Measurements from ENCODE around the gene PRKAG2.
"Not testable (repeated sequence)": the region's sequence is repeated elsewhere in the genome, so short reads cannot be mapped to it uniquely, and the experiment has no call there.

The PRKAG2 gene

DNA sequence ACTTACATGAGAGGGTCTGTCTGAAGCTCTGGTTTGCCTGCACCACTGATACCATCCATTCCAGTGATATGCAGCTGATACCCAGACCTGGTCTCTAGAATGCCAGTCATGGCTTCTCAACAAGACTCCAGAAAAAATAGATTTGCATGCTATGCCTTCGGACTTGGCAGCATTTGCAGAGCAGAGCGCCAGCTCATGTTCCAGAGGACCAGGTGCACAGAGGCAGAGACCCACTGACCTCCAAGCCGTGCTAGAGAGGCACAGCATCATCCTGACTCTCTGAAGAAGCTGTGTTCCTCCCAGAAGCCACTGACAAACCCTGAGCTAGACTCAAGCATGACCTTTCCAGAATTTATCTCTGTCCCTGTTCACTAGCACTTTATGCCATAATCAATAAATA, 6.9 kb upstream of the PRKAG2 start:
- DNase-seq: no peak

DNA sequence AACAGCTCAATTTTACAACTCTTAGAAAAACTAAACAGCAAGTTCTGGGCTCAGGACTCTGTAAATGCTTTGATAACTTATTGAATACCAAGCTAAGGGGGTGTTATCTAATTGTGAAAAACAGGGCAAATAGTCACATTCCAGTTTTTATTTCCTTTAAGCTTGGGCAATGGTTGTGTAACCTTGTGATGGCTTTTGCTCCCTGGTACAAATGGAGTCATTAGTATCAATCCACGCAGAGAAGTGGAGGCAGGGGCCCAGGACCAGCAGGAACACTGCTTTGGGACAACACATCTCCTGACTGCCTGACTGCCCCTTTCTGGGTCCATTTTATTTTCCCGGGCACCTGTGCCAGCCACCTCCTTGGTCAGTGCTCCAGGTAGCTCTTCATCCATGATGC, 5.8 kb upstream of the PRKAG2 start:
- DNase-seq: no peak

DNA sequence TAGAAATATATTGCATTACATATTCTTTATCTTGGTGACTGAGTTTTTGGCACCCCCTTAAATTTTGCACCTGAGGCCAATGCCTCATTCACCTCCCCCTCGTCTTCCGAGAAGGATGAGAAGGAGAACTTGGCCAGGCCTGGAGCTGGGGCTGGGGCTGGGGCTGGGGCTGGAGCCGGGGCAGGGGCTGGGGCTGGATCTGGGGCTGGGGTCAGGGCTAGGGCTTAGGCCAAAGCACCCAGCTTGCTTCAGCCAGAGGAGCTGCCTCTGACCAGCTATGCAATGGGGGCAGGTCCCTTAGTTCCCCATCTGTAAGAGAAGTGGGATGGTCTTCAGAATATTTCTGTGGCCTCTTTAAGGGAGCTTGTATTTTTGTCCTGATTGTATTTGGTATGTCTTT, 3.8 kb upstream of the PRKAG2 start:
- DNase-seq: no peak

DNA sequence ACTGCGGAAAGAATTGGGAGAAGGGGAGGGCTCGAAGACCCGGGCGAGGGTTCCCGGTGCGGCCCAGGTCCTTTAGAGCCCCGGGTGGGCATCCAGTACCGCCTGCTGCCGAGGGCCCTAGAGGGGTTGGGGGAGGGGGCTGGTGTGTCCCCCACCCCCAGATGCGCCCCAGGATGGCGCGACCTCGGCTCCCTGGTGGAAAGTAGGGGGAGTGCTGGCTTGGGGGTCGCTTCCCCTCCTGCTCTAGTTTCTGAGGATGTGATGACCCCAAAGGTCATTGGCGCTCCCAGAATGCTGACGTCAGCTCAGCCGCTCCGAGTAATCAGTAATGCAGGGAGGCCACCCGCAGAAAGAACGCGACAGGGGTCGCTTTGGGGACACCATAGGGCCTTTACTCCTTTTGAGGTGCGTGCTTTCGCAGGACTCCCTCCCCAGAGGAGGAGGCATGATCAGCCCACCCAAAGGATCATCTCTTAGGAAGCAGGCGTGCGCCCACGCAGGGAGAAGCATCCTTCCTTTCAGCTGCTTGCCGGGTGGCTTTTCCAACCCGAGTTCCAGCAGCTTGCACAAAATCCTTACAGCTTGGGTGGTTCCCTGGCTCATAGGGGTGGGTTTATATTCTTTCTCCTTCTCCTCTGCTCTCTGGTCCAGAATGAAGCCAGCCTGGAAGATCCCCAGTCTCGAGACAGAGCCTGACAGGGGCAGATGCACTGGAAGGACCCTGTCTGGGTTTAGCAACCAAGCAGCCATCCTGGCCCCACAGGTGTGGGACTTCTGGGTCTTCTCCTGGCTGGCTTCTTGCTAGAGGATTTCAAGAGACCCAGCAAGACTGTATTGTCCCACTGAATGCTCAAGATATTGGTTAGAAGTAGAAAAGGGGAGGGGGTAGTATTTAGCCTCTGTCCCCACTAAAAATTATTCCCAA, 1.3 kb upstream of the PRKAG2 start:
- no peak for DNase-seq

DNA sequence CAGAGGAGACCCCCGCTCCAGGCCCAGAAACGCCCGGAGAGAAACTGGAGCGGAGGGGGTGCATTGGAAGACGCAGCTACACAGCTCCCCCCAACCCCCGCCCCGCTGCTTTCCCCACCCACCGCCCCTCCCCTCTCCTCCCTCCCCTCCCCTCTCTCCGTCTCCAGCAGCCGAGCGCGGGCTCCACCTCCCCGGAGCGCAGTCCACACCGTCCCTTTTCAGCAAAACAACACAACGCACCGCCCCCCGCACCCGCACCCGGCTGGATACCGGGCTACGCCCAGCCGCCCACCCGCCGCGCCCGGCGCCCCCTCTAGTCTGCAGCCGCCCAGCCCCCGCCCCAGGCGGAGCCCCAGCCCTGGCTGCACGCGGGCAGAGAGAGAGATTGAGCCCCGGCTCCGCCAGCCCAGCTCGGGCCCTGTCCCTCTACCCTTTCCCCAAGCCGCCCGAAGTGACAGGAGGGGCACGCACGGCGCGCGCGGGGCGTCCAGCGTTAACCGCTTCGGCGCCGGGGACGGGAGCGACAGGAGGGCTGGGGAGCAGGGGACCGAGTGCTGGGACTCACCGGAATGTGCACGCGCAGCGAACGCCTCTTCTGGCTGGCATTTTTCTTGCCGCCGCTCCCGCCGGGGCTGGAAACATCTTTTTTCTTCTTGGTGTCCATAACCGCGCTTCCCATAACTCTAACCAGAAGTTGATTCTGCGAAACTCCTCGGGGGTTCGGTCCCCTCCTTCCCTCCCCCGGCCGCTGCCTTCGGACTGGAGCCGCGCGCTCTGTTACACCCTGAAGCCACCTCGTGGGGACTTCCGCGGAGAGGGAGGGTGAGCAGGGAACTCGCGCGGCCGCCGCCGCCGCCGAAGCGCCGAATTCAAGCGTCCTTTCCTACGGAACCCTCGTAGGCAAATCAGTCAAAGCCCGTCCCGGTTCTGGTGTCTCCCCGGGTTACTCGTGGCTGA, 695 bp downstream of the PRKAG2 start:
- peak; percentile 70 for DNase-seq

DNA sequence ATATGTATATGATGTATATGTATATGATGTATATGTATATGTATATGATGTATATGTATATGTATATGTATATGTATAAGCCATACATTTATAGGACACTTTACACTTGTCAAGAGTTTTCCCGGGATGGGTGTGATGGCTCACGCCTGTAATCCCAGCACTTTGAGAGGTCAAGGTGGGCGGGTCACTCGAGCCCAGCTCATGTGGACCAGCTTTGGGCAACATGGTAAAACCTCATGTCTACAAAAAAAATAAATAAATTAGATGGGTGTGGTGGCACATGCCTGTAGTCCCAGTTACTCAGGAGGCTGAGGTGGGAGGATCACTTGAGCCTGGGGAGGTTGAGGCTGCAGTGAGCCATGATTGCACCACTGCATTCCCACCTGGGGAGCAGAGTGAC, 2.4 kb downstream of the PRKAG2 start:
- not testable (repeated sequence) for DNase-seq

DNA sequence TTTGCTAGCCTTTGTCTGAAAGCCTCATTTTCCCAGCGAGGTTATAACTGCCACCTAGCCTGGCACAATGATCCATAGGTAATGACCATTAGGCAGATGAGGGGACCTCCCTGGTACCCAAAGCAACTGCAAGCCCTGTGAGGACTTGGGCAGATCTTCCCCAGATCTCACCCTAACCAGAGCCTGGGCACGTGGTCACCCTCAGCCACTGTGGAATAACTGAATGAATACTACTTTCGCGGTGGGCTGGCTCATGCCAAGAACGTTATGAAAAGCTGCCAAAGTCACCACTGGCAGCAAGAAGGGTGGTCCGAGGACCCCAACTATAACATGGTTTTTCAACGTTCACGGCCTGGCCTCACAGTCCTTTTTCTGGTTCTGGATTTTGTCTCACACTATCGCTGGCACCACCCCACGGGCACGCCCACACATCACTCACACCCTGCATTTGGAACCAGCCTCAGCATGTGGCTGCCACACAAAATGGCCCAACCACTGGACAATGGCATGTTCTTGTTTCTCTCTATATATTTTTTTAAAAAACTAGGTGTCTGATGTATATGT, 3.4 kb downstream of the PRKAG2 start:
- DNase-seq: no peak

DNA sequence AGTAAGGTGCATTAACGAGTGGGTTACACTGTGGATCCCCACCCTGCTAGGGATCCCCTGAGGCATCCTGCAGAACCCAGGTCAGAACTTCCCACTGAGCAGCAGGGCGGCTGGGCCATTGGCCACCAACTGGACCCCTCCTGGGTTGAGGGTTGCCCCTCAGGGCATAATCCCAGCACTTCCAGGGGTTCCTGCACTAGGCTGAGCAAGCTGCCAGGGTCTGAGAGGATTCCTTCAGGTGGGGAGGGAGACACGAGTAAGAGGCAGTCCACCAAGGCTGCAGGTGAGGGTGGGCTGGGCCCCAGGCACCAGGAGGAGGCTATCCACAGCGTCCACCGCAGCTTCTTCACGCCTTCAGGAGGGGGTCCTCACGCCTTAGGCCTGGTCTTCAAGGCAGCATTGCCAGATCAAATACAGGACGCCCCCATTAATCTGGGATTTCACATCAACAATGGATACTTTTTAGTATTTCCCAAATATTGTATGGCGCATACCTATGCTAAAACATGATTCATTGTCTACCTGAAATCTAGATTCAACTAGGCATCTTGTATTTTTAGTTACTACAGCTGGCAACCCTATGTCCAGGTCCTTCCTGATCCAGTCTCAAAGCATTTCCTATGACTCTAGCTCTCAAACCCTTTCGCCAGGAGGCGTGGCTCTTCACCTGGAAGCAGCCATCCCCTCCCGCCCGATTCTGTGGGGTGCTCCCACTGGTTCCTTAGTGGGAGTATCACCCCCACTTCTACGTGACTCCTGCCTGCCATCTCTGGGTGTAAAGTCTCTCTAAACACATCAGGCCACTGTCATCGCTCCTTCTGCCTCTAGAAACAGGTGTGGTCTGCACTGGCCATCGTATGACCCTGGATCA, 4.1 kb downstream of the PRKAG2 start:
- DNase-seq: no peak

DNA sequence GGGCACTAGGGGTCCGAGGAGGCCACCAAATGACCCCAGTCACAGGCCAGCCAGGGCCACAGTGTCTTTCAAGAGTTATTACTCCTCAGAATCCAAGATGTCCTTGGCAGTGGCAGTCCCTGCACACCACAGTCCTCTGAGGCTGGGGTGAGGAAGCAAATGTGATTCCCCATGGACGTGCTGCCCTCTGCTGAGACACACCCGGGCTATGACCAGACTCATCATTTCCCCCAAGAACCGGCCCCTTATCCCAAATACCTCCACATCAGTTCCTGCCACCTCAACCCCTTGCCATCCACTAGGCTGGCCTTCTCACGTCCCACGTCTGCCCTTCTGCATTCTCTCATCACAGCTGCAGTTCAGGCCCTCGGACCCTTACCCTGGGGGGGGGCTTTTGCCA, 5.0 kb downstream of the PRKAG2 start:
- no peak for DNase-seq

DNA sequence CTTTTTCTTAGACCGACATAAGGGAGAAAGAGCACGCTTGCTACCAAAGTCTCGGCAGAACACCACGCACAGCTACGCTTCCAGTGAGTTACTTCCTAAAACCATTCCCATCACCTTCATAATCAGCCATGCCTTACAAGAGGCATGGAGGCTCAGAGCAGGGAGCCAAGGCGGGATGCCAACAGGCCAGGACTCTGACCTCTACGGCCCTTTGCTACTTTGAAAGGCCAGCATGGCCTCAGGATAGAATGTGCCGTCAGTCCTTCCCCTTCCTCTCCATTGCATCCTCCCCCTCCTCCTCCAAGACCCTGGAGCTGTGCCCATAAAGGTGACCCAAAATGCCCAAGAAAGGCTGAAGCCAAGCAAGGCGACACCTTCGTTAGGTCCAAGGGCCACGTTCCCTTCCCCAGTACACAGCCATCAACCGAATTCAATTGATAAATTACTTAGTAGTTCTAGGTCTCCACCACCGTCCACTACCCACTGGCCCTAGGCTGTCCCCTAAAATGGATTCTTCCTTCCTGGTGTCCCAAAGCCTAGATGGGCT, 5.7 kb downstream of the PRKAG2 start:
- no peak for DNase-seq

DNA sequence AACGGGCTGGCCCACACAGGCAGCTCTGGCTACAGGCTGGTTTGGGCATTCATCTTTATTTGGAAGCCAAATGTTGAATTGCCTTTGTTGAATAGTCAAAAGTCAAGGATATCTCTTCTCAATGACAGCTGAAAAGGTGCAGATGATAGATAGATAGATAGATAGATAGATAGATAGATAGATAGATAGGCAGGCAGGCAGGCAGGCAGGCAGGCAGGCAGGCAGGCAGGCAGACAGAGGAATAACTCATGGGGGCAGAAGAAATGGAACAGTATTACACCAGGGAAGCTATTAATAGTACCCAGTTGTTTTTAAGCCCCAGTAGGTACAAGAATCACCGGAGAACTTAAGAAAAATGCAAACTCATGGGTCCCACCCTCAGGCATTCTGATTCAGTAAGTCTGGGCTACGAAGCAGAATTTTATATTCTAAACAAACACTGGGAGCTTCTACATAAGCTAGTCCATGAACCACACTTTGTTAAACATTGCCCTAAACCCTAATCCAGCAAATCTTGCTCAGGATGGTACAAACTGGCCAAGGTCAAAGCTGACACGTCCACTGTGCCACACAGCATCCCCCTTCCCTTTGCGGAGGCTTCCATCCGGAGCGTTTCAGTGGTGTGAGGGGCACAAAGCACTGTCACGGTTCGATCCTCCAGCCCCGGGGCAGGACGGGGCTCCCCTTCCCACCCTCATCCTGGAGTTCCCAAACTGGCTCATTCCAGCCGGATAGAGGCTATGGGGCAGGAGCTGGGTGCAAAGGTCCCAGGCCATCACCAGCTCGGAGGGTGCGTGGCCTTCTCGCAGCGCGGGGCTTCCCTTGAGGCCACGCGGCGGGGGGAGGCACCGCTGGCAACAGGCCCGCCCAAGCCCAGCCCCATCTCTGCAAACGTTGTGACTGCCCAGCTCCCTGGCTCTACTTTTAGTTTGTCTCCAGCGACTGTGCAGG, 6.7 kb downstream of the PRKAG2 start:
- no peak for DNase-seq

DNA sequence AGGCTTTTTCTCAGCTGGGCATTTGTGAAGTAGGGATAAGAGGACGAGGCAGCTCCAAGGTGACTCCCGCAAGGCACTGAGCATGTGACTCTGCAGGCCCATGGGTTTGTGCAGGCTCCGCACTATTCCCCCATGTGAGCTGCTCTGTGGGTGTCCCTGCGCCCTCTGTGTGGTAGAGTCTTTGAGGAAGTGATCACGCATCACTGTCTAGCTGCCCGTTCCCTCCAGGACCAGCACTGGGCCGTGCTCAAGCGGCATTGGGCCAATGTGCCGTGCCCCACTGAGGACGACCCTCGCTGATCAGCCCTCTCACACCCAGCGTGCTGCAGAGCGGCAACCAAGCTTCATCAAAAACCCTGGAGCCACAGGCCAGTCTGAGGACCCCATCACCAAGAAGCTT, 7.5 kb downstream of the PRKAG2 start:
- DNase-seq: no peak

DNA sequence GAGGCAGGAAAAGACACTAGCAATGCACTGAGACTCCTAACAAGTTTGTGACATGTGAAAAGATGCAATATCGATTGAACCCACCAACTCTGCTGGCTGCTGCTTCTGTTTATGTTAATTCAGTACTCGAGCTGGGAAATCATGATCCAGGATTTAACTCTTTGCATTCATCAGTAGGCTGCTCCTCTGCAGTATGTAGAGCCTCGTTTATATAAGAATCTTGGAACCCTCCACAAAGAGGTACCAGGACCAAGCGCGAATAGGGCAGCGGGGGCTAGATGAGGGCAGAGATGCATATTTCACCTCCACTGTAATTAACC, 7.8 kb downstream of the PRKAG2 start:
- no peak for DNase-seq

DNA sequence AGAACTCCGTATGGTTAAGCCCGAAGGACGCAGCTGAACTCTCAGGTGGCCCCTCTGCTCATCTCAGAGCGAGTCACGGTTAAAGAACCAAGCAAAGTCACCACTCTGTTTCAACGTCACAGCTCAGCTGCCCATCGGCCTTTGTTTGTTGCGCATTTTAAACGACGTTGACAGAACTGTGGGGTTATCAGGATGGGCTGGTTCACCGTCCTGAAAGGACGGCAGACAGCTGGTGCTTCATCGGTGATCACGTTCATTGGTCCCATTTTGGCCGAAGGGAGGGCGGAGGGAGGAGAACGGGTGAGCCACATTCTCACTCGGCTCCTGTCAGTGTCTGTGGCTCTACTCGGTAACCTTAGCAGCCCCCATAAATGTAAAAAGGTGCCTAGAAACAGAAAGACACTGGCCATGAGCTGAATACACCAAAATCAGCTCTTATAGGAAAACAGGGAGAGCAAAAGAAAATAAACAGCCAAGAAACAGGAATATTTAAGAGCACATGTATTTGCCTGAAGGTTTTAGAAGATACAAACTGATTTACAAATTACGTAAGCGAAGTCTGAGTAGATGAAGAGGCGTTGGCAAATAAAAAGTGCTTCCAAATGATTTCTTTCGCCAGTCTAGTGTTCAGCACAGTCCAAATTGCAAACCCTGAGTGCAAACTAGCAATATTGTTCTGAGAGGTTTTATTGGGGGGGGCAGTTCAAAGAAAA, 8.4 kb downstream of the PRKAG2 start:
- DNase-seq: peak; percentile 14

DNA sequence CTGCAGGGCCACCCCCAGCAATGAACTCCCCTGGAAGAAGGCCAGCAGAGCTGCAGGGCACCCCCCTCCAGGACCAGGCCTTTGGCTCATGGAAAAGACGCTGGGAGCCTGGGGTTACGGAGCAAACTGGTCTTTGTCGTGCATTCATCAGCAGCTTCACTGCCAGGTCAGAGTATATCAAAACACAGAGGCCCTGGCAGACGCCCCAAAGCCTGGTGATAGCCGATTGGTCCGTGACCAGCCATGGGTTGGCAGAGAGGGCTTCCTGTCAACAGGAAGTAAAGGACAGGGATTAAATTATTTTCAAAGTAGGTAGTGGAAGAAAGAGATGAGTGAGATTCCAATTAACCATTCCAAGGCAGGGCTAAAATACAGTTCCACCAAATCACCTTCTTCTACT, 9.0 kb downstream of the PRKAG2 start:
- no peak for DNase-seq

DNA sequence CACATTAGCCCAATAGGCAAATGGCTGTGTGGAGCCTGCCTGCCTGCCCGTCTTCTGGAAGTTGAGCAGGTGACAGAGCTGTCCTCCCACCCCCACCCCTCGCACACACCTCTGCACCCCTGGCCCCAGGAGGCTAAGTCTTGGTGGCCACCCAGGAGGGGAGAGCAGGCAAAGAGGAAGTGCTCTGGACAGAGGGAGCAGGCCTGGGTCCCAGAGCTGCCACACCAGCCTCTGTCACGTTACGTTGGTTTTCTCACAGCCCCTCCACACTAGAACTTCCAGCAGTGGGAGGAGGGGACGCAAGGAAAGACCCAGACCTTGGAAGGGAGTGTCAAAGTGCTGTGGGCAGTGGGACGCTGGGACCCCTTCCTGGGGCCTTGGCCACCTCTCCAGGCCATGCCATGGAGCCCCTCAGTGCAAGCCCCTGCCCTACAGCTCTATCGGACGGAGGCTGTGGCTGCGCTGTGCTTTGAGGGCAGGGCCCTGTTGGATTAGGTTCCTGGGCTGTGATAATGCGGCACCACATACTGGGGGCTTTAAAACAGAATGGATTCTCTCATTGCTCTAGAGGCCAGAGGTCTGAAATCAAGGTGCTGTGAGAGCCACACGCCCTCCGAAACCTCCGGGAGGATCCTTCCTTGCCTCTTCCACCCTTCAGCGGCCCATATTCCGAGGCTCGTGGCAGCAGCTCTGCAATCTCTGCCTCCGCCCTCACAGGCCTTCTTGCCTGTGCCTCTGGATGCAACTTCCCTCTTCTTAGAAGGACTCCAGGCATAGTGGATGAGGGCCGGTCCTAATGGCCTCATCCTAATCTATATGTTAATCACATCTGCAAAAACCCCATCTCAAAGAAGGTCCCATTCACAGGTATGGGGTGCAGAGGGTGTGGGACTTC, 9.9 kb downstream of the PRKAG2 start:
- DNase-seq: no peak

DNA sequence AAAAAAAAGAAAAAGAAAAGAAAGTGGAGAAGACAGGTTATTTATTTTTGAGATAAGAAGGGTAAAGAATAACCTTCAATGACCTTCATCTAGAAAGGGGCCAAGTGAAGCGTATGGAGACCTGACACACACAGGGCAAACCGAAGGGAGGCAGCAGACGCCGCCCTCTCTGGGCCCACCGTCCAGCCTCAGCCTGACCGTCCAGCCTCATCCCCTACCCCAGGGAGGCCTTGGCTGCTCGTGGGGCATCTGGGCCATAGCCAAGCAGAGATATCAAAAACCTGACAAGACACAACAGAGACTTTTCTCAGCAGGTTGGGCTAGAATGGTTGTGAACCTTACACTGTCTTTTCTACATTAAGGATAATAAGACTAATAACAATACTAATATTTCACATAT, 10.9 kb downstream of the PRKAG2 start:
- no peak for DNase-seq

DNA sequence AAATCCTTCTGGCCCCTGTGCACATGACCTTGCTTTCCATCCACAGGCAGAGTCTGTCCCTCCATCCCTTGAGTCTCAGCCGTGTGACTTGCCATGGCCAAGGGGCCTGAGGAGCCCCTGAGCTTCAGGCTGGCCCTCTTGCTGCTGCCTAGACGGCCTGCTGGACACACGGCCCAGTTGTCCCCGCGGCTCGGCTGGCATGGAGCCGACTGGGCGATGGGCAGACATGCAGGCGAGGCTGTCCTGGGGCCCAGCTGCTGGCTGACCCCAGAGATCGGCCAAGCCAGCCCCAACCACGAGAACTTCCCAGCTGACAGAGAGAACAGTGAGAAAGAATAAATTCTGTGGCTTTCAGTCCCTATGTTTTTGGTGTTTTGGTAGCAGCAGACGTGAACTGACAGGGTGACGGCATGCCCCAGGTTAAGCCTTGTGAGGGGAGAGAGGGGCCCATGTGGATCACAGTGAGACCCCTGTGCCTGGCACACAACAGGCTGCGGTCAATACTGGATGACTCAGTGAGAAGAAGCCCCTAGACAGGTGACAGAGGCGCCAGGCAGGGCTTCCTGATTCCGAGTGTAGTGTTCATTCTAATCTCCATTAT, 11.7 kb downstream of the PRKAG2 start:
- no peak for DNase-seq

DNA sequence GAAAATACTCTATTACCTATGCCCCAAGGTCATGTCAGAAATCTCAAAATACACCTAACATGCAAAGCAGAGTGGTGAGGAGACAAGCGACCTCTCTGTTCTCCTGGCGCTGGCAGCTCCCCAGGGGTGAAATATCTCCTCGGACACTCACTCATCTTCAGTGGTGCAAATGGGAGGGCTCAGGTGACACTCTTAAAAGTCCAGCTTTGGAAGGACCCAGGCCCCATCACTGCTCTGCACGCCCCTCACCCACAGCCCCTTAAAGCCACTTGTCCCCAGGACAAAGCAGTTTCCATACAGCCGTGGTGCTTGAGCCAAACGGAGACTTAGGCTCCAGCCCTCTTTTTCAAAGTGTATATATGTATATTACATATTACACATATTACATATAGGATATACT, 12.4 kb downstream of the PRKAG2 start:
- DNase-seq: peak; percentile 66
